Right atrium auricular region (tissue), 2 donors: Measurements from ENCODE around the gene CELSR3. TPM values are rescaled to one million over a fixed set of nuclear protein-coding genes. Genes with fewer than 3 reads are reported as not detected.
A peak's percentile ranks its signal among the peaks of the same experiment; 100 is the strongest.

Experiments used
- DNase-seq: peaks from one replicate; pipeline ENCODE4 v3.0.0-alpha.2; 2019; ENCODE audit warnings: low spot score
- H3K27ac ChIP-seq, 2 donors: fragments of 200-600 bp; sonication (generic); 1 replicate in 1 of 2; 2 replicates in 1 of 2; pipeline ENCODE4 v1.5.1; 2016 to 2019
- H3K27me3 ChIP-seq, 2 donors: fragments of 200-600 bp; sonication (generic); one replicate each; pipeline versions ENCODE4 v1.5.1 to v1.6.0; 2017 to 2019
- H3K36me3 ChIP-seq: fragments of 200-600 bp; sonication (generic); one replicate; pipeline ENCODE4 v1.5.1; 2016
- H3K4me1 ChIP-seq, 2 donors: fragments of 200-600 bp; sonication (generic); one replicate each; pipeline versions ENCODE4 v1.5.1 to v1.6.0; 2017 to 2019
- H3K4me3 ChIP-seq, 2 donors: fragments of 200-600 bp; sonication (generic); 1 replicate in 1 of 2; 2 replicates in 1 of 2; pipeline ENCODE4 v1.5.1; 2017 to 2019; ENCODE audit warnings: mild to moderate bottlenecking in 1 of 2, moderate library complexity in 1 of 2
- H3K9me3 ChIP-seq, 2 donors: fragments of 200-600 bp; sonication (generic); one replicate each; pipeline ENCODE4 v1.5.1; 2019
- CTCF ChIP-seq, 2 donors: fragments of 200-600 bp; sonication (generic); IDR thresholded peaks; one replicate each; pipeline ENCODE4 v1.5.1; 2019; ENCODE audit warnings: antibody characterized with exemption in 2 of 2
- total RNA-seq, 2 donors: library from RNA; depleted of rRNA; stranded (reverse); fragments of >200 nt; gene quantifications; one replicate each; pipeline ENCODE4 v1.1.0, GENCODE V29; 2016

Gene CELSR3
- total RNA-seq, 2 donors from 2014 or later = 0.11 to 0.59 TPM

- no peak for TF ChIP-seq CTCF (IDR thresholded peaks at IDR 0.05)
- peaks cover 0 to 42% of the 10 kb centered on the region in 2 donors for H3K4me1 ChIP-seq
- no peaks in the 10 kb centered on the region for H3K9me3 ChIP-seq
- H3K4me3 ChIP-seq = peak overlapping the region in 1 of 2 donors; percentile 94
- DNase-seq = no peak
- H3K27ac ChIP-seq = peak overlapping the region; percentile 85 to 91
- peaks cover 56% of the 10 kb centered on the region for H3K36me3 ChIP-seq
- H3K27me3 ChIP-seq = no peaks in the 10 kb centered on the region
These were observed 20.1 kb upstream of the CELSR3 start for GRCh38 chr3:48682786-48683185.

- Histone ChIP-seq H3K4me1 (peaks cover 0 to 37% of the 10 kb centered on the region in 2 donors), H3K27ac (no peak overlapping the region), H3K36me3 (peaks cover 49% of the 10 kb centered on the region), H3K27me3 (no peaks in the 10 kb centered on the region), H3K4me3 (no peak overlapping the region), H3K9me3 (no peaks in the 10 kb centered on the region)
- TF ChIP-seq CTCF (IDR thresholded peaks at IDR 0.05) = no peak
- no peak for DNase-seq
These were observed 19.4 kb upstream of the CELSR3 start for GRCh38 chr3:48681974-48682610.

GRCh38 chr3:48681541-48681880 lies 18.8 kb upstream of the CELSR3 start:
- Histone ChIP-seq H3K36me3 (peaks cover 51% of the 10 kb centered on the region), H3K4me3 (no peak overlapping the region), H3K27ac (no peak overlapping the region), H3K4me1 (peaks cover 0 to 33% of the 10 kb centered on the region in 2 donors), H3K27me3 (no peaks in the 10 kb centered on the region), H3K9me3 (no peaks in the 10 kb centered on the region)
- no peak for TF ChIP-seq CTCF (IDR thresholded peaks at IDR 0.05)
- no peak for DNase-seq

GRCh38 chr3:48680811-48681540 lies 18.3 kb upstream of the CELSR3 start:
- Histone ChIP-seq H3K4me1 (peaks cover 0 to 27% of the 10 kb centered on the region in 2 donors), H3K27ac (no peak overlapping the region), H3K9me3 (no peaks in the 10 kb centered on the region), H3K36me3 (peaks cover 56% of the 10 kb centered on the region), H3K4me3 (no peak overlapping the region), H3K27me3 (no peaks in the 10 kb centered on the region)
- DNase-seq = no peak
- no peak for TF ChIP-seq CTCF (IDR thresholded peaks at IDR 0.05)

- Histone ChIP-seq H3K4me1 (peaks cover 0 to 20% of the 10 kb centered on the region in 2 donors), H3K36me3 (peaks cover 59% of the 10 kb centered on the region)
- DNase-seq = no peak
These were observed 17.0 kb upstream of the CELSR3 start for GRCh38 chr3:48679411-48680391.

More at GRCh38 chr3:48679411-48680391, 17.0 kb upstream of the CELSR3 start:
- Histone ChIP-seq H3K4me3 (no peak overlapping the region), H3K27me3 (no peaks in the 10 kb centered on the region), H3K27ac (no peak overlapping the region), H3K9me3 (no peaks in the 10 kb centered on the region)
- TF ChIP-seq CTCF (IDR thresholded peaks at IDR 0.05) = no peak
